Kasumi-1 (cell line): ENCODE measurements around the gene ACVR1B.
A peak's percentile ranks its signal among the peaks of the same experiment; 100 is the strongest.

Experiments
- DNase-seq, 2 experiments: peaks; one replicate each; lab custom pipeline; 2025; lab: John Stamatoyannopoulos, UW

ACVR1B gene

DNA sequence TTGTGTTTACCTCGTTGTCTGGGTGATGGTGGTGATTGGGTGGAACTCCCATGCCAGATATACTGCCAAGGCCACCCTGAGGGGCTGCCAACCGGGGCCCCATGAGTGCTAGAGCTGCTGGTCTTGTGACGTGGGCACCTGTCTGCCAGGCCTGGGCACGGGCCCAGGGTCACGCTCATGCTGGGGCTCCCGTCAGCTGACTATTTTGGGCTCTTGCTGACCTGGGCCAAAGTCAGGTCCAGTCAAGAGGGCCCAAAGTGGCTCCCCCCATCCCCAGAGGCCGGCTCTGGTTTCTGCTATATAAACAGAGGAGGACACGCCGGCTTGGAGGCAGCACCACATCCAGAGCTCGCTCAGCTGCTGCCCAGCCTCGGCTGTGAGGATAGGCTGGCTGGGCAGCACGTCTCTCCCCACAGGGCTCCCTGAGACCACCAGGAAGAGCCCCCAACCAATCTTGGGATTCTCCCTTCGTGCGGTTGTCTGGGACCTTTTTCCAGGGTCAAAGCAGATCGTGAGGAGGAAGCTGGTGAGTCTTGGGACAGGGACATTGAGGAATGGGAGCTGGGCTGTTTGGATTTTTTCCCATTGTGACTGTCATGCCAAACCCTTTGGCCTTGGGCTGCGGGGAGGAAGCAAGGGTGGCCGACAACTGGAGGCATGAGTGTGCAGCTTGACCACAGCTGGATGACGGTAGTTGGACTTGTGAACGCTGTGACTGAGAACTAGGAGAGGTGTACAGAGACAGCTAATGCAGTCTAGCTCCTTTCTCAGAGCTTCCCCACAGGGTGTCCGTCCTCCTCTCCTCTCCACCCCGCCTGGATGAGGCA is 92.1 kb downstream of the ACVR1B start:
- DNase-seq, result no peak

DNA sequence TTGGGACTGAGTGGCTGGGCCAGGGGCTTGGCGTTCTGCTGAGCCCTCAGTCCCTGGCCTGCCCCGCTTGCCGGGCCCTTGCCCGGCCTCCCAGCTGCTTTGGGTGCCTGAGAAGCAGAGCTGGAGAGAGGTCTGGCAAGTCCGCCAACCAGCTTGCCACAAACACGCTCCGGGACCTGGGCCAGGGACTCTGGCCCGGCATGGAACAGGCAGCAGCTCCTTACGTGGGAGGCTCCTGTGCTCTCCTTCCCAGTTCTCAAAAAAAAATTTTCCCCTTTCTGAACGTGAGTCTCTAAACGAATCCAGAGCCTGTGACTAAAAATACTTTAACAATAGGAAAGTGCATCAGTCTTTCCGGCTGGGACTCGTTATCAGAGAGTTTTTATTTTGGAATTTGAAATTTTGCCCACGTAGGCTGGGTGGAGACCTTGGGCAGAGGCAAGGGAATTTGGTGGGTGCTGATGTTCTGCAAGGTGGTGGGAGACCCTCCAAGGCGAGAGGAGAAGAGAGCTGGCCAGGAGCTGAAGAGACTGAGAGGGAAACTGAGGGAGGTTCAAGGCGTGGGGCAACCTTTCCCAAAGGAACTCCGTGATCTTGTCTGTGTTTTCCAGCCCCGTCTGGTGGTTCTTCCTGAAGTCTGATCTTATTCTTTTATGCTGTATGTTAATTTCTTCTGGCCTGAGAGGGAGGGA is 92.9 kb downstream of the ACVR1B start:
- DNase-seq, result no peak

DNA sequence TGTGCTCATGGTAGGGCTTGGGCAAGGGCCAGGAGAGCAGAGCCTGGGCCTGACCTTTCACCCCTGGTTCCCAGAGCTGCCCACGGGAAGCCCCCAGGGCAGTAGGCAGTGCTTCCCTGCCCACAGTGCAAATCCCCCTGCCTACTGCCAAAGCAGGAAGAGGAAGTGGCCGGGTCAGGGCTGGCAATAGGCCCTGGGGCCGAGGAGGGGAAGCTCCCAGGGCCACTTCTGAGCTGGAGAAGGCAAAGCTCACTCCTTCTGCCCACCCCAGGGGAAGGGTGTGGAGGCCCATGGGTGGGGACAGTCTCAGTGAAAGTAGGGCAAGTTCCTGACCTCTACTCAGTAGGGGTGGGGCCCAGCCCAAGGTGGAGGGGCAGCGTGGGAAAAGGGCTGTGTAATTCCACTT is 94.3 kb downstream of the ACVR1B start:
- DNase-seq, result peak in 1 of 2 experiments; percentile 9
